HG03442 (cell line): ENCODE results near the gene CPLX3.

Experiments used
- ATAC-seq: cut with Tn5 transposase; IDR thresholded peaks from one replicate; pipeline ENCODE4 v1.9.1; 2021; ENCODE audit warnings: mild to moderate bottlenecking, moderate library complexity; ENCODE audit not compliant: unreplicated experiment

CPLX3 gene

GRCh38 chr15:74825866-74826265 lies 561 bp upstream of the CPLX3 start:
- no peak for ATAC-seq

GRCh38 chr15:74826921-74827320 lies 494 bp downstream of the CPLX3 start:
- no peak for ATAC-seq

- ATAC-seq: no peak
Observed at GRCh38 chr15:74827614-74828013, 1.2 kb downstream of the CPLX3 start.

- ATAC-seq: no peak
Observed at GRCh38 chr15:74828835-74829234, 2.4 kb downstream of the CPLX3 start.

GRCh38 chr15:74829486-74829885 lies 3.1 kb downstream of the CPLX3 start:
- ATAC-seq: no peak

- ATAC-seq: no peak
Observed at GRCh38 chr15:74829991-74830390, 3.6 kb downstream of the CPLX3 start.

GRCh38 chr15:74830868-74831267 lies 4.4 kb downstream of the CPLX3 start:
- ATAC-seq: no peak

- ATAC-seq: no peak
Observed at GRCh38 chr15:74831813-74832495, 5.5 kb downstream of the CPLX3 start.

- no peak for ATAC-seq
Observed at GRCh38 chr15:74832826-74833225, 6.4 kb downstream of the CPLX3 start.

- no peak for ATAC-seq
Observed at GRCh38 chr15:74833376-74834107, 7.1 kb downstream of the CPLX3 start.

- no peak for ATAC-seq
Observed at GRCh38 chr15:74835312-74835823, 8.9 kb downstream of the CPLX3 start.

- no peak for ATAC-seq
Observed at GRCh38 chr15:74836846-74837245, 10.4 kb downstream of the CPLX3 start.

- no peak for ATAC-seq
Observed at GRCh38 chr15:74837482-74838136, 11.2 kb downstream of the CPLX3 start.

GRCh38 chr15:74838137-74838516 lies 11.7 kb downstream of the CPLX3 start:
- no peak for ATAC-seq

GRCh38 chr15:74838746-74839525 lies 12.5 kb downstream of the CPLX3 start:
- no peak for ATAC-seq

- no peak for ATAC-seq
Observed at GRCh38 chr15:74839526-74840395, 13.3 kb downstream of the CPLX3 start.

- ATAC-seq: no peak
Observed at GRCh38 chr15:74840851-74841775, 14.7 kb downstream of the CPLX3 start.

GRCh38 chr15:74841891-74842373 lies 15.5 kb downstream of the CPLX3 start:
- ATAC-seq: no peak
